ENCODE data around the gene CRYBG1. TPM values are rescaled to one million over a fixed set of nuclear protein-coding genes. Genes with fewer than 3 reads are reported as not detected.

Gene CRYBG1
- total and polyA plus RNA-seq, 2 donors (not counting 3 experiments of a cell fraction or from before 2014, with no cell fraction given) = 4.1 to 30.1 TPM

- ChIA-PET POLR2A (no interaction called here), CTCF (interaction anchor here (1.1 kb wide), 1 partner anchor 60 kb away, joined by 3 read pairs; no protein-coding TSS in a partner anchor)
- H3K27me3 ChIP-seq (ENCODE audit: control insufficient read depth in 2 of 2, insufficient read depth in 2 of 2, low read length in 2 of 2) = peaks cover 0 to 2% of the 10 kb centered on the region in 2 experiments
- H3K4me2 ChIP-seq (ENCODE audit: insufficient read depth, low read length) = no peak overlapping the region
- no peaks in the 10 kb centered on the region for H3K4me1 ChIP-seq (ENCODE audit: control insufficient read depth, extremely low read depth, insufficient read depth, low read length)
- H2AFZ ChIP-seq (ENCODE audit: low read depth, low read length) = no peak overlapping the region
- H3K9me3 ChIP-seq (replicated peaks; ENCODE audit: control insufficient read depth, insufficient read depth, low read length) = no peaks in the 10 kb centered on the region
- H4K20me1 ChIP-seq (replicated peaks; ENCODE audit: control insufficient read depth, extremely low read depth, insufficient read depth, low read length) = no peaks in the 10 kb centered on the region
- FAIRE-seq = no peak
- intact Hi-C loops (cut with micrococcal nuclease) = no loop called here
- H3K79me2 ChIP-seq (ENCODE audit: control insufficient read depth, insufficient read depth, low read length) = no peaks in the 10 kb centered on the region
- no peak for TF ChIP-seq CTCF (IDR thresholded peaks at IDR 0.05; ENCODE audit: extremely low read depth in 1 of 2, insufficient read depth in 1 of 2, low read depth in 1 of 2, low read length in 2 of 2)
- no peak for TF ChIP-seq MYC (IDR thresholded peaks at IDR 0.05; ENCODE audit: low read depth, low read length)
- no peak for TF ChIP-seq EZH2 (IDR thresholded peaks at IDR 0.05; ENCODE audit: borderline replicate concordance, low read depth, low read length, severe bottlenecking)
- no peak for TF ChIP-seq MAX (IDR thresholded peaks at IDR 0.05; ENCODE audit: insufficient read depth, insufficient read length)
- no peak for TF ChIP-seq JUN (IDR thresholded peaks at IDR 0.05; ENCODE audit: borderline replicate concordance, insufficient read depth, insufficient read length, low read depth)
- no peak for TF ChIP-seq FOS (IDR thresholded peaks at IDR 0.05; ENCODE audit: borderline replicate concordance, insufficient read depth, low read length)
- no peak for TF ChIP-seq POLR2A (IDR thresholded peaks at IDR 0.05; ENCODE audit: low read depth, low read length)
- no peak for TF ChIP-seq POLR2AphosphoS5 (IDR thresholded peaks at IDR 0.05; ENCODE audit: insufficient read depth, low read depth, low read length)
- TF ChIP-seq GATA2 (IDR thresholded peaks at IDR 0.05; ENCODE audit: insufficient read depth, insufficient read length, low read depth, low read length) = no peak
- no peak overlapping the region for H3K4me3 ChIP-seq (replicated peaks in 1 of 3; ENCODE audit: insufficient read depth in 1 of 3, low read depth in 1 of 3, low read length in 3 of 3)
- no peaks in the 10 kb centered on the region for H3K36me3 ChIP-seq (ENCODE audit: control insufficient read depth in 2 of 2, extremely low read depth in 1 of 2, insufficient read depth in 2 of 2, low read length in 2 of 2)
- BruUV-seq (replicated peaks) = no TSS peak
- no peaks in the 10 kb centered on the region for H3K9me1 ChIP-seq (replicated peaks; ENCODE audit: control insufficient read depth, extremely low read depth, insufficient read depth, low read length)
- H3K27ac ChIP-seq (ENCODE audit: insufficient read depth, low read depth, low read length) = no peak overlapping the region
- H3K9ac ChIP-seq (replicated peaks; ENCODE audit: extremely low read depth, insufficient read depth, low read length) = no peak overlapping the region
- dilution Hi-C loops (cut with MboI; ENCODE audit: extremely low pct_ligation_motif_present, low sequenced_read_pairs) = no loop called here
- DNase-seq (ENCODE audit: low read depth, low spot score) = no peak
Observed at GRCh38 chr6:106411056-106411455, 50.5 kb downstream of the CRYBG1 start.
